Measurements from ENCODE around the gene FADS3. TPM values are rescaled to one million over a fixed set of nuclear protein-coding genes. Genes with fewer than 3 reads are reported as not detected.
"Not testable (repeated sequence)": the region's sequence is repeated elsewhere in the genome, so short reads cannot be mapped to it uniquely, and the experiment has no call there.

FADS3 gene
- total RNA-seq, 4 donors from 2014 or later = 10.9 to 27.8 (median 18.3) TPM

DNA sequence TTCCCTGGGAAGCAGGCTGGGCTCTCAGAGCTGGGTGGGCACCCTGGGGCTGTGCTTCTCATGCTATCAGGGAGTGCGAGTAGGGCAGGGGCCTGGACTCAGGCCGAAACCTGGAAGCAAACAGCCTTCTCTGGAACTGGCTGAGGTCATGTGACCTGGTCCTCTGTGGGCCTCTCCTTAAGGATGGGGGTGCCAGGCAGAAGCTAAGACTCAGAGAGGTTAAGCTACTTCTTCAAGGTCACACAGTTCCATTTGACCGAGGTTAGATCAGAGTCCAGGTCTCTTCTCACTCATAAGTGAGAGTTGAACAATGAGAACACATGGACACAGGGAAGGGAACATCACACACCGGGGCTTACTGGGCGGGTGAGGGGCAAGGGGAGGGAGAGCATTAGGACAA, 7.4 kb downstream of the FADS3 start:
- 91 to 95% methylated on average over 5 of the region's 5 CpGs for WGBS, 2 donors
- DNase-seq (ENCODE audit: low spot score in 2 of 2) = no peak
- no peak overlapping the region for H3K4me3 ChIP-seq (ENCODE audit: low read depth, poor library complexity, severe bottlenecking)
- TF ChIP-seq, protein P1, sequence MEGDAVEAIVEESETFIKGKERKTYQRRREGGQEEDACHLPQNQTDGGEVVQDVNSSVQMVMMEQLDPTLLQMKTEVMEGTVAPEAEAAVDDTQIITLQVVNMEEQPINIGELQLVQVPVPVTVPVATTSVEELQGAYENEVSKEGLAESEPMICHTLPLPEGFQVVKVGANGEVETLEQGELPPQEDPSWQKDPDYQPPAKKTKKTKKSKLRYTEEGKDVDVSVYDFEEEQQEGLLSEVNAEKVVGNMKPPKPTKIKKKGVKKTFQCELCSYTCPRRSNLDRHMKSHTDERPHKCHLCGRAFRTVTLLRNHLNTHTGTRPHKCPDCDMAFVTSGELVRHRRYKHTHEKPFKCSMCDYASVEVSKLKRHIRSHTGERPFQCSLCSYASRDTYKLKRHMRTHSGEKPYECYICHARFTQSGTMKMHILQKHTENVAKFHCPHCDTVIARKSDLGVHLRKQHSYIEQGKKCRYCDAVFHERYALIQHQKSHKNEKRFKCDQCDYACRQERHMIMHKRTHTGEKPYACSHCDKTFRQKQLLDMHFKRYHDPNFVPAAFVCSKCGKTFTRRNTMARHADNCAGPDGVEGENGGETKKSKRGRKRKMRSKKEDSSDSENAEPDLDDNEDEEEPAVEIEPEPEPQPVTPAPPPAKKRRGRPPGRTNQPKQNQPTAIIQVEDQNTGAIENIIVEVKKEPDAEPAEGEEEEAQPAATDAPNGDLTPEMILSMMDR (IDR thresholded peaks at IDR 0.05) = no peak
- no peak for TF ChIP-seq POLR2A (IDR thresholded peaks at IDR 0.05)
- intact Hi-C loops (cut with DNase I; ENCODE audit: low total_unique reads) = no loop called here

DNA sequence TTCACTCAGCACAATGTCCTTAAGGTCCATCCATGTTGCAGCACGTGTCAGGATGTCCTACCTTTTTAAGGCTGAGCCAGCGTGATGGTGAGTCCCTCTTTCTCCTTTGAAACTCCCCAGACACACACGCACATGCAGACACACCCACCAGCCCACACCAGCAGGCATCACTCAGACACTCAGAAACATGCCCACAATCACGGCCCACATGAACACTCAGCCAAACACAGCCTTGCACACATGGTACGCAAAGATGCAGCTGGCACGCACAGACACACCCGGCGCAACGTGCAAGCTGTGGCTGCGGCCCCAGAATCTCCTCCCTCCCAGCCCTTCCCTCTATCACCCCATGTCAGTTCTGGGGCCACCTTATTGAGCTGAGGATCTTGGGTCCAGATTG, 8.0 kb downstream of the FADS3 start:
- no peak overlapping the region for H3K4me3 ChIP-seq (ENCODE audit: low read depth, poor library complexity, severe bottlenecking)
- TF ChIP-seq POLR2A (IDR thresholded peaks at IDR 0.05) = no peak
- TF ChIP-seq, protein P1 (IDR thresholded peaks at IDR 0.05) = no peak
- intact Hi-C loops (cut with DNase I; ENCODE audit: low total_unique reads) = no loop called here
- WGBS, 2 donors = 75 to 81% methylated on average over 10 of the region's 10 CpGs
- DNase-seq (ENCODE audit: low spot score in 2 of 2) = no peak

DNA sequence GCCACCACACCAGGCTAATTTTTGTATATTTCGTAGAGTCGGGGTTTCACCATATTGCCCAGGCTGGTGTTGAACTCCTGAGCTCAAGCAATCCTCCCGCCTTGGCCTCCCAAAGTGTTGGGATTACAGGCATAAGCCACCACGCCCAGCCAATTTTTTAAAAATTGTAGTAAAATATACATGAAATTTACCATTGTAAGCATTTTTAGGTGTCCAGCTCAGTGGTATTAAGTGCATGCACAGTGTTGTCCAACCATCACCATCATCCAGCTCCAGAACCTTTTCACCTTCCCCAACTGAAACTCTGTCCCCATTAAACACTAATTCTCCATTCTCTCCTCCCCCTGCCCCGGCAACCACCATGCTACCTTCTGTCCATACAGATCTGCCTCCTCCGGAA, 8.5 kb downstream of the FADS3 start:
- no peak overlapping the region for H3K4me3 ChIP-seq (ENCODE audit: low read depth, poor library complexity, severe bottlenecking)
- DNase-seq (ENCODE audit: low spot score in 2 of 2) = no peak
- intact Hi-C loops (cut with DNase I; ENCODE audit: low total_unique reads) = no loop called here
- 87 to 90% methylated on average over 6 of the region's 6 CpGs for WGBS, 2 donors
- TF ChIP-seq, protein P1 (IDR thresholded peaks at IDR 0.05) = no peak
- no peak for TF ChIP-seq POLR2A (IDR thresholded peaks at IDR 0.05)

DNA sequence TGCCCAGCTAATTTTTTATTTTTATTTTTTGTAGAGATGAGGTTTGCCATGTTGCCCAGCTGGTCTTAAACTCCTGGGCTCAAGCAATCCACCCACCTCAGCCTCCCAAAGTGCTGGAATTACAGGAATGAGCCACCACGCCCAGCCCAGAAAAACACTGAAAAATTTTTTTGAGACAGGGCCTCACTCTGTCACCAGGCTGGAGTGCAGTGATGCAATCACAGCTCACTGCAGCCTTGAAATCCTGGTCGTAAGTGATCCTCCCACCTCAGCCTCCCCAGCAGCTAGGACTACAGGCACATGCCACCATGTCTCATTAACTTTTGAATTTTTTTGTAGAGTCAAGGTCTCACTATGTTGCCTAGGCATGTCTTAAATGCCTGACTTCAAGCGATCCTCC, 9.1 kb downstream of the FADS3 start:
- DNase-seq (ENCODE audit: low spot score in 2 of 2); intact Hi-C loops (cut with DNase I; ENCODE audit: low total_unique reads); H3K4me3 ChIP-seq (ENCODE audit: low read depth, poor library complexity, severe bottlenecking): not testable (repeated sequence)
- 91 to 96% methylated on average over 3 of the region's 3 CpGs for WGBS, 2 donors

DNA sequence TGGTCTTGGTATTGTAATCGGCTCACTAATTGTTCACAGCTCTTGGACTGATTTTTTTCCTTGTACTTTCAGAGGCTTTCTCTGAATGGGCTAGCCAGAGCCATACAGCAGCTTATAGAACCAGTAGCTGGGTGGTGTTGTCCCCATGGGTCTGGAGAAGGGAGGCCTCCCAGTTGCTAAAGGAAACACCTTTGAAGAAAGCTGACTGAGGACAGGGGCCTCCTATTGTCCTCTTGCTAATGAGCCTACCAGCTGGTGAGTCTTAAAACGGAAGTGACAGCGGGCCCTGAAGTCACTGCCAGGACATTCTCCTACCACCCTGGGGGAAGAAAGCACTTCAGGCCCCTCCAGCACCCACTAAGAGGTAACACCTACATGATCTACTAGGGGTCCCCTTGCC, 9.9 kb downstream of the FADS3 start:
- H3K4me3 ChIP-seq (ENCODE audit: low read depth, poor library complexity, severe bottlenecking) = no peak overlapping the region
- 74 to 78% methylated on average over 3 of the region's 3 CpGs for WGBS, 2 donors
- no peak for DNase-seq (ENCODE audit: low spot score in 2 of 2)
- TF ChIP-seq, protein P1 (IDR thresholded peaks at IDR 0.05) = no peak
- TF ChIP-seq POLR2A (IDR thresholded peaks at IDR 0.05) = no peak
- intact Hi-C loops (cut with DNase I; ENCODE audit: low total_unique reads) = no loop called here

DNA sequence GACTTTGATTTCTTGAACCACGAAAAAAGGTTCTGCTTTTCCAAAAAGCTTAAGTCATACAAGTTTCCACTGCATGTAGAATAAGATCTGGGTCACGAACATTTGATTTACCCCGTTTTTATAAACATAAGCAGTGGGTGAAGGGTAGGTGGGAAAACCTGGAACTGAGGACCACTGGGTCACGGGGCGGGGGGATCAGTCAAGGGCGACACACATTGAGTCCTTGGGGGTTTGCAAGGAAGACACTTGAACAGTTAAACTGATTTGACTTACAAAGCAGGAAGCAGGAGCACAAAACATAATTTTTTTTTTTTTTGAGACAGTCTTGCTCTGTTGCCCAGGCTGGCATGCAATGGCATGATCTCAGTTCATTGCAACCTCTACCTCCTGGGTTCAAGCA, 10.9 kb downstream of the FADS3 start:
- WGBS, 2 donors = 61% methylated on average over 6 of the region's 6 CpGs
- intact Hi-C loops (cut with DNase I; ENCODE audit: low total_unique reads) = no loop called here
- no peak for DNase-seq (ENCODE audit: low spot score in 2 of 2)
- TF ChIP-seq, protein P1 (IDR thresholded peaks at IDR 0.05) = no peak
- no peak for TF ChIP-seq POLR2A (IDR thresholded peaks at IDR 0.05)
- no peak overlapping the region for H3K4me3 ChIP-seq (ENCODE audit: low read depth, poor library complexity, severe bottlenecking)
